GM21381 (cell line): Measurements from ENCODE around the gene LAMA1.

Experiments
- ATAC-seq: cut with Tn5 transposase; IDR thresholded peaks from one replicate; pipeline ENCODE4 v1.9.1; 2021; ENCODE audit warnings: mild to moderate bottlenecking, moderate library complexity; ENCODE audit not compliant: unreplicated experiment

The LAMA1 gene

DNA sequence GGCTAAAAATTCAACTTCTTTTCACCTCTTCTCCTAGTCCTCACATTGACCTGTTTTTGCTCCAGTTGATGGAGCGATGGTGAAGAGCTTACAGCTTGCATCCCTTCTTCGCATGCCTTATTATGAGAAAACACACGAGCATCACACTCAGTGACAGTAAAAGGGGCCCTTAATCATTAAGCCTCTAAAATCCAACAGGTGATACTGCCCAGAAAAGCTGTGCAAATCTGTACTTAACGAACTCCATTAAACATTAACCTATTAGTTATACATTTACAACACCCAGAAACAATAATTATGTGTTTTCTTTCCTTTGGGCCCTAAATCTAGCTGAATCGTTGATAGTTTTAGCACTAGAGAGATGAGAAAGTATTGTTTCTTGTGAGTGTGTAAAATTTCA, 54.8 kb downstream of the LAMA1 start:
- no peak for ATAC-seq

GRCh38 chr18:7062236-7062635, 55.4 kb downstream of the LAMA1 start:
- ATAC-seq: no peak

GRCh38 chr18:7059276-7059675, 58.3 kb downstream of the LAMA1 start:
- ATAC-seq: no peak

GRCh38 chr18:7056026-7056425, 61.6 kb downstream of the LAMA1 start:
- no peak for ATAC-seq

- no peak for ATAC-seq
Measured at GRCh38 chr18:7049951-7050350, 67.6 kb downstream of the LAMA1 start.

GRCh38 chr18:7048081-7048480, 69.5 kb downstream of the LAMA1 start:
- ATAC-seq: no peak

- no peak for ATAC-seq
Measured at GRCh38 chr18:7047336-7047735, 70.3 kb downstream of the LAMA1 start.

DNA sequence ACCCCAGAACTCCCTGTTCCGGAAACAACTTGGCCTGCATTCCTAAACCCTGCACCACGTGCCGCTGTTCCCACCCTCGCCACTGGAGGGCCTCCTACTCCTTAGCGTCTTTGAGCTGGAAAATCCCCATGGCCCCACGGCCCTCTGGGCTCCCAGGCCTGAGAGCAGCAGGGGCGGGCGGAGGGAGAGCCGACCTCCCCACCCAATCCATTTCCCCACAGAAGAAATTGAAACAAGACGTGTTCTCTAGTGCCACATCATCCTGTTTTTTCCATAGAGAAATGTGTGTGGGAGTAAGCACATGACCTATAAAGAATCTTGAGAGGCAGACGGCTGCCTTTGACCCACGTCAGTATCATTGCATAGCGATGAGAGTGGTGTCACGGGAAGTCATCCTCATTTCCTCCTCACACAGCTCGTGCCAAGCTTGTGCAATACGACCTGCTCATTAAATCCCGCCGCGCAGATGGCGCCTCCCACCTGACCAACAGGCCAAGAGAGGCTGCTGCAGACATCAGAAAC, 79.2 kb downstream of the LAMA1 start:
- no peak for ATAC-seq

GRCh38 chr18:7037470-7037869, 80.1 kb downstream of the LAMA1 start:
- ATAC-seq: no peak

- ATAC-seq: no peak
Measured at GRCh38 chr18:7035807-7036206, 81.8 kb downstream of the LAMA1 start.

DNA sequence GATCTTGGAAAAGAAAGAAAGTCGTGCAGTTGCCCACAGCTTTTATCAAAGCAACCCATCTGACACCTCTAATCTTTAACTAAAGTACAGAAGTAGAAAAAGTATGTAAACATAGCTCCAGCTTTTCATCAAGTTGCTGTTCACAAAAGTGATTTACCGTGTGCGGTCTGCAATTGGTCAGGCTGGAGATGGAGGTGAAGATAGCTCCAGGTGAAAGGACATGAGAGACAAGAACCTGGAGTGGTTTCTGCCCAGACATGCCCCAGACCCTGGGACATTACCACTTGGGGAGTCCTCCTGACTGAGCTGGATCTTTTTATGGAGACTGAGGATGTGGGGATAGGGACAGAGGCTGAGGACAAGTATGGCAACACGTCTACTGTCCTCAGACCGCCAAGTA, 82.7 kb downstream of the LAMA1 start:
- no peak for ATAC-seq

DNA sequence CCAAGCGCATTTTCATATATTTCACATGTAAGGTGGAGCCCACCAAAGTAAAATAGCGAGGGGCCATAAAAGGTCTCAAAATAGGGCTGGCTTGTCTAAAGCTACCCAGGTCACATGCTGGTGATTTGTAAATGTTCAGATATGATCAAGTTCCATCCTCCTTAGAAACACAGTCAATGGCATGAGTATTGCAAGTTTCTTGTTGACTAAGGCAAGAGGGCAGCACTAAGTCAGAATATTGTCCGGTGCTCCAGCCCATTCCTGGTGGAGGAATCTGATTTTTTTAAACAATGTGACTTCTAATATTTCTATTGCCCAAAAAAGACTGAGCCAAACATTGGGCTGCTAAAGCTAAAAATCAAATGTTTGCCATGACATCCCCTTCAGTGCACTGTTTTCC, 85.1 kb downstream of the LAMA1 start:
- no peak for ATAC-seq

GRCh38 chr18:7028625-7029024, 89.0 kb downstream of the LAMA1 start:
- no peak for ATAC-seq

DNA sequence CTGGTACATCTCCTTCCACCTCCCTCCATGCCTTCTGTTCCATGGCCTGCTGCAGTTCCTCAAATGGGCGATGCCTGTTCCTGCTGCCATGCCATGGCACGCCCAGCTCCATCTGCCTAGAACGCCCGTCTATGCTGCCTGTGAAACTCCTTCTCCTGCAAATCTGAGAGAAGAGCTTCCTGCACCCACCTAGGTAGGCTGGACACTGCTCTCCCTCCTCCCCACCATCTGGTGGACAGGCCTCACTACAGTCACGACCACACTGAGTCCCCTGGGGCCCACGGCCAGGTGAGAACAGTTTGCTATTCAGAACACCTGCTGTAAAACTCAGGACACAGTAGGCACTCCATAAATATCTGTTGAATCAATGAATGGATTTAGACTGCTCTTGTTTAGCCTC, 92.4 kb downstream of the LAMA1 start:
- ATAC-seq: no peak

GRCh38 chr18:7023581-7023980, 94.0 kb downstream of the LAMA1 start:
- no peak for ATAC-seq

DNA sequence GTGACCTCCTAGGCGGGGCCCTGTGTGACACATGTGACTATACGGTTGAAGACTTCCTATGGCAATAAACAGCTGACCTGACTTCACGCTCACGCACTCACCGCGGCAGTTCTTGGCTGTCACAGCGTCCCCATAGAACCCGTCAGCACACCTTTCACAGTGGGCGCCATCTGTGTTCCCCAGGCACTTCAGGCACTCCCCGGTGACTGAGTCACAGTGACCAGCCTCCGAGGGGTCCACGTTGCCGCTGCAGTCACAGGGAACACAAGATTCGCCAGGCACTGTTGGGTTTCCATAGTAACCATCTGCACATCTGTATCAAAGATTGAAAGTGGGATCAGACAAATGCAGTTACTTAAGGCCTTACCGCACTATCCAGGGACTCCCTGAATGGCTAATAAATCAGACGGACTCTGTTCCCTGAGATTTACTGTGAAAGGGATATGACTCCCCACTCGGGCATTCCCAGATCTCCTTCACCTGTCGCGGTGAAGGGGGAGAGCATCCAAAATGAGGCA, 94.5 kb downstream of the LAMA1 start:
- no peak for ATAC-seq

GRCh38 chr18:7021994-7022840, 95.4 kb downstream of the LAMA1 start:
- ATAC-seq: no peak

DNA sequence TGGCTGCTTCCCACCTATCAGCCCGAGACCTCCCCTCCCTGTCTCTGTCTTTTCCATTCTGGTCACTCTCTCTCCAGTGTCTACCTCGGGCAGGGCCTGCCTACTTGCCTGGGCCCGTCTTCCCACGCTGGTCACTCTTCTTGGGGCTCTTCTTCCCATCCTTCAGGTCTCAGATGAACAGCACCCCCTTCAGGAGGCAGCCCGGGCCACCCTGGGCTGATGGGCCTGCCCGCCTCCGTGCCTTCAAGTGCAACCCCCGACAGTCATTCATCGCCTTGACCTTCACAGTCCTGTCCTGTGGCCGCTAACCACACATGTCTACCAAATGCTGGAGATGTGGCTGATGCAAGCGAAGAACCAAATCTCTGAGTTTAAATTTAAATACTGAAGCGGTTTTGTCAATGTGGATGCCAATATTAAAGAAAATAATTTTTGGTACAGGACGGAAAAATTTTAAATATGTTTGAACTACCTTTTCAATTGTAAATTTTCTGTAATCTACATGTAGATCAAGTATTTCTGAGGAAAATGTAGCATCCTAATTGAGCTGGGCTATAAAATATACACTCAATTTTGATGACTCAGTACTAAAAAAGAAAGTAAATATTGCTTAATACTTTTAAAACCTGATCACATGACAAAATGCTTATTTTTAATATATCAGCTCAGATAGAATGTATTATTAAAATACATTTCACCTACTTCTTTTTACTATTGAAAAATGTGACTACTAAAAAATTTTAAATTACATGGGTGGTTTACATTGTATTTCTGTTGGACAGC, 96.4 kb downstream of the LAMA1 start:
- ATAC-seq: no peak

GRCh38 chr18:7017013-7017412, 100.6 kb downstream of the LAMA1 start:
- ATAC-seq: no peak

- no peak for ATAC-seq
Measured at GRCh38 chr18:7011142-7011541, 106.5 kb downstream of the LAMA1 start.

DNA sequence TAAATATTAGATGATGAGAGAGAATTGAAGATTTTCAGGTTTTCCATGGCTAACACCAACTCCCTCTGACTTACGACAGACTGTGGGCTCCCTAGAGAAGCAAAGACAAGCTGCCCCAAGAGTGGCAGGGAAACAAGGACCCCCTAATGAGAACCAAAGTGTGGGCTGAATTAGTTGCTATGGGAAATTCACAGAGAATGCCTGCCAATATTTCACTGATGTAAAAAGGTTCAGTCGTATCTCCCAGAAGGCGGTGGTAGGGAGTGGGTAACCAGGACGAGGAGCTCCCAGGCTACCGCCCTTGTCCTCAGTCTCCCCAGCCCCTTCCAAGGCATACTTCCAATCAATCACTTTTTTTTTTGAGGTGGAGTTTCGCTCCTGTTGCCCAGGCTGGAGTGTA, 113.6 kb downstream of the LAMA1 start:
- no peak for ATAC-seq

DNA sequence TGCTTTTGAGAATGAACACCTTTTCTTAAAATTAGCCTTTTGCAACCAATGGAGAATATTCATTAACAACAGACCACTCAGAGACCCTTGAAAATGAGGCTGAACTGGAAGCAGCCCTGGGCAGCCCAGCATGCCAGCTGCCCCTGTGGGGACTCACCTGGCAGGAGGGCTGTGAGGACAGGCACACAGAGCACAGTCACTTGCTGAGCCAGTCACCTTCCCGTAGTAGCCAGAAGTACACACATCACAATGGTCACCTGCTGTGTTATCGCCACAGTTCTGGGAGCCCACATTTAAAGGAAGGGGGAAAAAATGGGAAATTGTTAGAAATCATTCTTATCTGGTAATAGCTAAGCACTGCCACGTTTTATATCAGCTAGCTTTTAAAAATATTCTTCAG, 115.5 kb downstream of the LAMA1 start:
- no peak for ATAC-seq
